ENCODE results near the gene TP53BP2. TPM values are rescaled to one million over a fixed set of nuclear protein-coding genes. Genes with fewer than 3 reads are reported as not detected.

Gene TP53BP2
- polyA plus RNA-seq, 1 donor from 2014 or later, result 25.2 TPM

- no peaks in the 10 kb centered on the region for H4K20me1 ChIP-seq (ENCODE audit: insufficient read depth)
- TF ChIP-seq SMC3 (conservative IDR thresholded peaks at IDR 0.05; ENCODE audit: poor library complexity), result no peak
- TF ChIP-seq EP300 (conservative IDR thresholded peaks at IDR 0.05; ENCODE audit: poor library complexity, severe bottlenecking), result no peak
- TF ChIP-seq RAD21 (conservative IDR thresholded peaks at IDR 0.05), result no peak
- TF ChIP-seq, protein P1, sequence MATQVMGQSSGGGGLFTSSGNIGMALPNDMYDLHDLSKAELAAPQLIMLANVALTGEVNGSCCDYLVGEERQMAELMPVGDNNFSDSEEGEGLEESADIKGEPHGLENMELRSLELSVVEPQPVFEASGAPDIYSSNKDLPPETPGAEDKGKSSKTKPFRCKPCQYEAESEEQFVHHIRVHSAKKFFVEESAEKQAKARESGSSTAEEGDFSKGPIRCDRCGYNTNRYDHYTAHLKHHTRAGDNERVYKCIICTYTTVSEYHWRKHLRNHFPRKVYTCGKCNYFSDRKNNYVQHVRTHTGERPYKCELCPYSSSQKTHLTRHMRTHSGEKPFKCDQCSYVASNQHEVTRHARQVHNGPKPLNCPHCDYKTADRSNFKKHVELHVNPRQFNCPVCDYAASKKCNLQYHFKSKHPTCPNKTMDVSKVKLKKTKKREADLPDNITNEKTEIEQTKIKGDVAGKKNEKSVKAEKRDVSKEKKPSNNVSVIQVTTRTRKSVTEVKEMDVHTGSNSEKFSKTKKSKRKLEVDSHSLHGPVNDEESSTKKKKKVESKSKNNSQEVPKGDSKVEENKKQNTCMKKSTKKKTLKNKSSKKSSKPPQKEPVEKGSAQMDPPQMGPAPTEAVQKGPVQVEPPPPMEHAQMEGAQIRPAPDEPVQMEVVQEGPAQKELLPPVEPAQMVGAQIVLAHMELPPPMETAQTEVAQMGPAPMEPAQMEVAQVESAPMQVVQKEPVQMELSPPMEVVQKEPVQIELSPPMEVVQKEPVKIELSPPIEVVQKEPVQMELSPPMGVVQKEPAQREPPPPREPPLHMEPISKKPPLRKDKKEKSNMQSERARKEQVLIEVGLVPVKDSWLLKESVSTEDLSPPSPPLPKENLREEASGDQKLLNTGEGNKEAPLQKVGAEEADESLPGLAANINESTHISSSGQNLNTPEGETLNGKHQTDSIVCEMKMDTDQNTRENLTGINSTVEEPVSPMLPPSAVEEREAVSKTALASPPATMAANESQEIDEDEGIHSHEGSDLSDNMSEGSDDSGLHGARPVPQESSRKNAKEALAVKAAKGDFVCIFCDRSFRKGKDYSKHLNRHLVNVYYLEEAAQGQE (IDR thresholded peaks at IDR 0.05; ENCODE audit: borderline replicate concordance), result no peak
- no peak for TF ChIP-seq TAF1 (IDR thresholded peaks at IDR 0.05; ENCODE audit: low read depth)
- no peak for TF ChIP-seq EZH2 (IDR thresholded peaks at IDR 0.05; ENCODE audit: borderline replicate concordance, insufficient read depth, low read length, poor library complexity, severe bottlenecking)
- TF ChIP-seq CTCF (IDR thresholded peaks at IDR 0.05; ENCODE audit: poor library complexity, severe bottlenecking), result no peak
- TF ChIP-seq POLR2AphosphoS5 (IDR thresholded peaks at IDR 0.05), result no peak
- H3K27me3 ChIP-seq (ENCODE audit: insufficient read depth, low read depth, low read length), result no peaks in the 10 kb centered on the region
- no peak overlapping the region for H3K27ac ChIP-seq (ENCODE audit: low read length)
- H3F3A ChIP-seq (ENCODE audit: insufficient read depth, low read length, poor library complexity, severe bottlenecking), result no peaks in the 10 kb centered on the region
- peaks cover 98% of the 10 kb centered on the region for H3K79me2 ChIP-seq (replicated peaks; ENCODE audit: insufficient read depth, low read length)
- no peak overlapping the region for H3K9ac ChIP-seq (ENCODE audit: low read length)
- H3K9me3 ChIP-seq (ENCODE audit: low read length), result no peaks in the 10 kb centered on the region
- H3K4me3 ChIP-seq (ENCODE audit: low read length), result no peak overlapping the region
- H3K36me3 ChIP-seq (ENCODE audit: insufficient read depth, low read length), result no peaks in the 10 kb centered on the region
- no peak overlapping the region for H3K4me2 ChIP-seq (ENCODE audit: low read length)
- H3K9me2 ChIP-seq (ENCODE audit: insufficient read depth, low read length), result no peaks in the 10 kb centered on the region
- H2AFZ ChIP-seq (ENCODE audit: low read depth, low read length), result no peak overlapping the region
Measured at GRCh38 chr1:223837687-223838086, 8.1 kb downstream of the TP53BP2 start.

- H3K79me2 ChIP-seq (replicated peaks; ENCODE audit: insufficient read depth, low read length), result peaks cover 98% of the 10 kb centered on the region
- no peak overlapping the region for H2AFZ ChIP-seq (ENCODE audit: low read depth, low read length)
- no peaks in the 10 kb centered on the region for H3K9me2 ChIP-seq (ENCODE audit: insufficient read depth, low read length)
- H3K27me3 ChIP-seq (ENCODE audit: insufficient read depth, low read depth, low read length), result no peaks in the 10 kb centered on the region
- H3K9me3 ChIP-seq (ENCODE audit: low read length), result no peaks in the 10 kb centered on the region
- no peak overlapping the region for H3K9ac ChIP-seq (ENCODE audit: low read length)
- no peak overlapping the region for H3K4me3 ChIP-seq (ENCODE audit: low read length)
- H3F3A ChIP-seq (ENCODE audit: insufficient read depth, low read length, poor library complexity, severe bottlenecking), result no peaks in the 10 kb centered on the region
- TF ChIP-seq RAD21 (conservative IDR thresholded peaks at IDR 0.05) (no peak), TAF1 (IDR thresholded peaks at IDR 0.05; ENCODE audit: low read depth) (no peak), EZH2 (IDR thresholded peaks at IDR 0.05; ENCODE audit: borderline replicate concordance, insufficient read depth, low read length, poor library complexity, severe bottlenecking) (no peak), POLR2AphosphoS5 (IDR thresholded peaks at IDR 0.05) (no peak), EP300 (conservative IDR thresholded peaks at IDR 0.05; ENCODE audit: poor library complexity, severe bottlenecking) (no peak), SMC3 (conservative IDR thresholded peaks at IDR 0.05; ENCODE audit: poor library complexity) (no peak)
- no peak overlapping the region for H3K27ac ChIP-seq (ENCODE audit: low read length)
- no peaks in the 10 kb centered on the region for H3K36me3 ChIP-seq (ENCODE audit: insufficient read depth, low read length)
- no peaks in the 10 kb centered on the region for H4K20me1 ChIP-seq (ENCODE audit: insufficient read depth)
- H3K4me2 ChIP-seq (ENCODE audit: low read length), result no peak overlapping the region
Measured at GRCh38 chr1:223837206-223837605, 8.5 kb downstream of the TP53BP2 start.

DNA sequence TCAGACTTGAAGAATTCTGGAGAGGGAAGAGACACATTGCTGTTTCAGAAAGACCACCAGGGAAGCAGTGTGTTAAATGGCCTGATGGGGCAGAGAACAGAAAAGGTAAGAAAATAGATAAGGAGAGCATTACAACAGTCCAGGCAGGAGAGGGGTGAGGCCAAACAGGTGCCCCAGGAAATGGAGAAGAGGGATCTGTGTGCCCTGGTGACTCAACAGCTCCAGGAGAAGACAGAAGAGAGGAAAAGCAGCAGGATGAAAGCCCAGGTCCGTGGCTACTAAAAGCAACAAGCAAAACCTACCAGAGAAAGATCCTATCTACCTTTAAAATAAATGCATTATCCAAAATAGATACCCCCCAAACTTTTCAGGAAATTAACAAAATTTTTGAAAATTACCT is 9.2 kb downstream of the TP53BP2 start:
- Histone ChIP-seq H3K36me3 (ENCODE audit: insufficient read depth, low read length) (no peaks in the 10 kb centered on the region), H3K4me3 (ENCODE audit: low read length) (no peak overlapping the region), H2AFZ (ENCODE audit: low read depth, low read length) (no peak overlapping the region), H3K27ac (ENCODE audit: low read length) (no peak overlapping the region), H3K9me3 (ENCODE audit: low read length) (no peaks in the 10 kb centered on the region), H3K9me2 (ENCODE audit: insufficient read depth, low read length) (no peaks in the 10 kb centered on the region), H3K79me2 (replicated peaks; ENCODE audit: insufficient read depth, low read length) (peaks cover 98% of the 10 kb centered on the region), H3F3A (ENCODE audit: insufficient read depth, low read length, poor library complexity, severe bottlenecking) (no peaks in the 10 kb centered on the region), H4K20me1 (ENCODE audit: insufficient read depth) (no peaks in the 10 kb centered on the region), H3K9ac (ENCODE audit: low read length) (no peak overlapping the region), H3K27me3 (ENCODE audit: insufficient read depth, low read depth, low read length) (no peaks in the 10 kb centered on the region), H3K4me2 (ENCODE audit: low read length) (no peak overlapping the region)
- TF ChIP-seq EZH2 (IDR thresholded peaks at IDR 0.05; ENCODE audit: borderline replicate concordance, insufficient read depth, low read length, poor library complexity, severe bottlenecking) (no peak), SMC3 (conservative IDR thresholded peaks at IDR 0.05; ENCODE audit: poor library complexity) (no peak), EP300 (conservative IDR thresholded peaks at IDR 0.05; ENCODE audit: poor library complexity, severe bottlenecking) (no peak), POLR2AphosphoS5 (IDR thresholded peaks at IDR 0.05) (no peak), RAD21 (conservative IDR thresholded peaks at IDR 0.05) (no peak), MXI1 (conservative IDR thresholded peaks at IDR 0.05; ENCODE audit: poor library complexity, severe bottlenecking) (no peak)

Measured in neural cell (in vitro differentiated cells).